HEK293 (cell line): ENCODE measurements around the gene LENEP.
A peak's percentile ranks its signal among the peaks of the same experiment; 100 is the strongest.

Source experiments
- PRDM1 ChIP-seq: fragments of 450-650 bp; formaldehyde crosslinking; IDR thresholded peaks from 2 replicates; pipeline ENCODE4; 2016; ENCODE audit warnings: missing biosample characterization, missing genetic modification characterization
- SCRT2 ChIP-seq: fragments of 450-650 bp; formaldehyde crosslinking; IDR thresholded peaks from 2 replicates; pipeline ENCODE4 v1.5.1; 2016; ENCODE audit warnings: missing biosample characterization, missing genetic modification characterization
- SETDB1 ChIP-seq: IDR thresholded peaks from one replicate; pipeline ENCODE4 v1.6.1; 2017; ENCODE audit warnings: mild to moderate bottlenecking, low read length, moderate library complexity, mixed read lengths; ENCODE audit not compliant: insufficient read length
- SP3 ChIP-seq: fragments of 450-650 bp; formaldehyde crosslinking; IDR thresholded peaks from 2 replicates; pipeline ENCODE4 v1.5.1; 2016; ENCODE audit warnings: missing biosample characterization, missing genetic modification characterization
- WT1 ChIP-seq: fragments of 450-650 bp; formaldehyde crosslinking; IDR thresholded peaks from 2 replicates; pipeline ENCODE4 v1.5.1; 2016; ENCODE audit warnings: missing biosample characterization, missing genetic modification characterization
- ZBTB20 ChIP-seq: fragments of 450-650 bp; formaldehyde crosslinking; IDR thresholded peaks from 2 replicates; pipeline ENCODE4 v1.5.1; 2016; ENCODE audit warnings: missing biosample characterization, missing genetic modification characterization
- ZEB2 ChIP-seq: fragments of 450-650 bp; formaldehyde crosslinking; IDR thresholded peaks from 2 replicates; pipeline ENCODE4 v1.5.1; 2016; ENCODE audit warnings: missing biosample characterization, missing genetic modification characterization
- ZIC2 ChIP-seq: fragments of 450-650 bp; formaldehyde crosslinking; IDR thresholded peaks from 2 replicates; pipeline ENCODE4 v1.5.1; 2016; ENCODE audit warnings: missing biosample characterization, missing genetic modification characterization
- ZNF10 ChIP-seq: fragments of 450-650 bp; formaldehyde crosslinking; IDR thresholded peaks from 2 replicates; pipeline ENCODE4 v1.5.1; 2017; ENCODE audit warnings: missing biosample characterization, missing genetic modification characterization
- ZNF146 ChIP-seq: fragments of 450-650 bp; formaldehyde crosslinking; IDR thresholded peaks from 2 replicates; pipeline ENCODE4 v1.5.1; 2016; ENCODE audit warnings: missing biosample characterization, missing genetic modification characterization
- ZNF16 ChIP-seq: fragments of 450-650 bp; formaldehyde crosslinking; IDR thresholded peaks from 2 replicates; pipeline ENCODE4 v1.5.1; 2016; ENCODE audit warnings: low read depth, missing biosample characterization, missing genetic modification characterization
- ZNF19 ChIP-seq: fragments of 450-650 bp; formaldehyde crosslinking; IDR thresholded peaks from 2 replicates; pipeline ENCODE4; 2016; ENCODE audit warnings: missing biosample characterization, missing genetic modification characterization, low read depth
- ZNF23 ChIP-seq: fragments of 450-650 bp; formaldehyde crosslinking; IDR thresholded peaks from 2 replicates; pipeline ENCODE4 v1.5.1; 2016; ENCODE audit warnings: missing biosample characterization, missing genetic modification characterization, borderline replicate concordance
- ZNF366 ChIP-seq: fragments of 450-650 bp; formaldehyde crosslinking; conservative IDR thresholded peaks from 2 replicates; pipeline ENCODE4 v1.5.1; 2016; ENCODE audit warnings: missing biosample characterization, missing genetic modification characterization
- ZNF423 ChIP-seq: fragments of 450-650 bp; formaldehyde crosslinking; IDR thresholded peaks from 2 replicates; pipeline ENCODE4 v1.5.1; 2016; ENCODE audit warnings: missing biosample characterization, missing genetic modification characterization
- ZNF530 ChIP-seq: fragments of 450-650 bp; formaldehyde crosslinking; IDR thresholded peaks from 2 replicates; pipeline ENCODE4 v1.5.1; 2016; ENCODE audit warnings: low read depth, missing biosample characterization, missing genetic modification characterization
- ZNF585B ChIP-seq: fragments of 450-650 bp; formaldehyde crosslinking; IDR thresholded peaks from 2 replicates; pipeline ENCODE4 v1.5.1; 2016; ENCODE audit warnings: missing biosample characterization, missing genetic modification characterization
- ZNF596 ChIP-seq: fragments of 450-650 bp; IDR thresholded peaks from 2 replicates; pipeline ENCODE4 v1.5.0; 2018; ENCODE audit warnings: missing biosample characterization, mild to moderate bottlenecking, missing genetic modification characterization, moderate library complexity
- ZNF600 ChIP-seq: fragments of 450-650 bp; formaldehyde crosslinking; IDR thresholded peaks from 2 replicates; pipeline ENCODE4 v1.5.1; 2016; ENCODE audit warnings: missing biosample characterization, missing genetic modification characterization
- ZNF624 ChIP-seq: fragments of 450-650 bp; formaldehyde crosslinking; IDR thresholded peaks from 2 replicates; pipeline ENCODE4 v1.5.1; 2017; ENCODE audit warnings: missing biosample characterization, missing genetic modification characterization
- ZNF629 ChIP-seq: fragments of 450-650 bp; formaldehyde crosslinking; IDR thresholded peaks from 2 replicates; pipeline ENCODE4 v1.5.1; 2017; ENCODE audit warnings: missing biosample characterization, missing genetic modification characterization
- ZNF658 ChIP-seq: fragments of 450-650 bp; formaldehyde crosslinking; IDR thresholded peaks from 2 replicates; pipeline ENCODE4; 2016; ENCODE audit warnings: missing biosample characterization, missing genetic modification characterization
- ZNF776 ChIP-seq: fragments of 450-650 bp; formaldehyde crosslinking; IDR thresholded peaks from 2 replicates; pipeline ENCODE4 v1.5.0; 2017; ENCODE audit warnings: missing biosample characterization, missing genetic modification characterization, borderline replicate concordance
- TF ChIP-seq, protein P1 (sequence below): fragments of 450-650 bp; formaldehyde crosslinking; IDR thresholded peaks from 2 replicates; pipeline ENCODE4 v1.5.1; 2016; ENCODE audit warnings: missing biosample characterization, missing genetic modification characterization
- TF ChIP-seq, protein P2 (sequence below): fragments of 450-650 bp; formaldehyde crosslinking; IDR thresholded peaks from 2 replicates; pipeline ENCODE4 v1.5.1; 2016; ENCODE audit warnings: missing biosample characterization, missing genetic modification characterization, low read depth
- TF ChIP-seq, protein P3 (sequence below): fragments of 450-650 bp; formaldehyde crosslinking; conservative IDR thresholded peaks from 2 replicates; pipeline ENCODE4 v1.5.1; 2016; ENCODE audit warnings: low read depth, missing biosample characterization, missing genetic modification characterization
- TF ChIP-seq, protein P4 (sequence below): fragments of 450-650 bp; formaldehyde crosslinking; IDR thresholded peaks from 2 replicates; pipeline ENCODE4 v1.5.1; 2016; ENCODE audit warnings: missing biosample characterization, missing genetic modification characterization
- TF ChIP-seq, protein P5 (sequence below): fragments of 450-650 bp; formaldehyde crosslinking; IDR thresholded peaks from 2 replicates; pipeline ENCODE4 v1.5.1; 2016; ENCODE audit warnings: missing biosample characterization, missing genetic modification characterization

Gene LENEP

DNA sequence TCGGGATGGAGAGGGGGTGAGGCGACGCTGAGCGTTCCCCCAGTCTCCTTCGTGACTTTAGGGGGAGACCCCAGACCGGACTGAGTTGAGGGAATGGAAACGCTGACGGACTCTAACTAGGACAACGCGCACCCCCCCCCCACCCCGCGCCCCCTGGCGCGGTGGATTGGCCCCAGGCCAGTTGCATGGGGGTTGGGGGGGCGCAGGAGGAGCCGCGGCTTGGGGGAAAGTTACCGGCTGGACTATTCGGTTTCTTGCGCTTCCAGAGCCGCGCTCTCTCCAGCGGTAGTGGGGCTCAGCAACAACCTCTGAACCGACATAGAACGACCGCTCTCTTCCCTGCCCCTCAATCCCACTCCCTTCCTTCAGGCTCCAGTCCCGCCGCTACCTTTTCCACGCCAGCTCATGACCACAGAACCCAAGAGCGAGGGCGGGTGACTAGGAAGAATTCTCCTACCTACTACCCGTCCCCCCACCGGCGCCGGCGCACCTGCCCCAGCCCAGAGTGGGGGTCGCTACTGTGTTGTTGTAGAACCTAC is 9.9 kb downstream of the LENEP start (continued):
- TF ChIP-seq, protein P1, sequence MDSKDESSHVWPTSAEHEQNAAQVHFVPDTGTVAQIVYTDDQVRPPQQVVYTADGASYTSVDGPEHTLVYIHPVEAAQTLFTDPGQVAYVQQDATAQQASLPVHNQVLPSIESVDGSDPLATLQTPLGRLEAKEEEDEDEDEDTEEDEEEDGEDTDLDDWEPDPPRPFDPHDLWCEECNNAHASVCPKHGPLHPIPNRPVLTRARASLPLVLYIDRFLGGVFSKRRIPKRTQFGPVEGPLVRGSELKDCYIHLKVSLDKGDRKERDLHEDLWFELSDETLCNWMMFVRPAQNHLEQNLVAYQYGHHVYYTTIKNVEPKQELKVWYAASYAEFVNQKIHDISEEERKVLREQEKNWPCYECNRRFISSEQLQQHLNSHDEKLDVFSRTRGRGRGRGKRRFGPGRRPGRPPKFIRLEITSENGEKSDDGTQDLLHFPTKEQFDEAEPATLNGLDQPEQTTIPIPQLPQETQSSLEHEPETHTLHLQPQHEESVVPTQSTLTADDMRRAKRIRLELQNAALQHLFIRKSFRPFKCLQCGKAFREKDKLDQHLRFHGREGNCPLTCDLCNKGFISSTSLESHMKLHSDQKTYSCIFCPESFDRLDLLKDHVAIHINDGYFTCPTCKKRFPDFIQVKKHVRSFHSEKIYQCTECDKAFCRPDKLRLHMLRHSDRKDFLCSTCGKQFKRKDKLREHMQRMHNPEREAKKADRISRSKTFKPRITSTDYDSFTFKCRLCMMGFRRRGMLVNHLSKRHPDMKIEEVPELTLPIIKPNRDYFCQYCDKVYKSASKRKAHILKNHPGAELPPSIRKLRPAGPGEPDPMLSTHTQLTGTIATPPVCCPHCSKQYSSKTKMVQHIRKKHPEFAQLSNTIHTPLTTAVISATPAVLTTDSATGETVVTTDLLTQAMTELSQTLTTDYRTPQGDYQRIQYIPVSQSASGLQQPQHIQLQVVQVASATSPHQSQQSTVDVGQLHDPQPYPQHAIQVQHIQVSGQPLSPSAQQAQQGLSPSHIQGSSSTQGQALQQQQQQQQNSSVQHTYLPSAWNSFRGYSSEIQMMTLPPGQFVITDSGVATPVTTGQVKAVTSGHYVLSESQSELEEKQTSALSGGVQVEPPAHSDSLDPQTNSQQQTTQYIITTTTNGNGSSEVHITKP (tag by site-specific recombination): peak; percentile 73
- no peak for TF ChIP-seq ZBTB20
- TF ChIP-seq ZNF658 (tag by site-specific recombination): no peak
- 0 out of 2 replicates have a peak, but pooled peaks have one; percentile 2 for TF ChIP-seq ZNF600 (tag by site-specific recombination)
- 0 out of 2 replicates have a peak, but pooled peaks have one; percentile 17 for TF ChIP-seq ZNF596 (tag by site-specific recombination)
- 0 out of 2 replicates have a peak, but pooled peaks have one; percentile 13 for TF ChIP-seq ZNF366 (tag by site-specific recombination)
- TF ChIP-seq, protein P2, sequence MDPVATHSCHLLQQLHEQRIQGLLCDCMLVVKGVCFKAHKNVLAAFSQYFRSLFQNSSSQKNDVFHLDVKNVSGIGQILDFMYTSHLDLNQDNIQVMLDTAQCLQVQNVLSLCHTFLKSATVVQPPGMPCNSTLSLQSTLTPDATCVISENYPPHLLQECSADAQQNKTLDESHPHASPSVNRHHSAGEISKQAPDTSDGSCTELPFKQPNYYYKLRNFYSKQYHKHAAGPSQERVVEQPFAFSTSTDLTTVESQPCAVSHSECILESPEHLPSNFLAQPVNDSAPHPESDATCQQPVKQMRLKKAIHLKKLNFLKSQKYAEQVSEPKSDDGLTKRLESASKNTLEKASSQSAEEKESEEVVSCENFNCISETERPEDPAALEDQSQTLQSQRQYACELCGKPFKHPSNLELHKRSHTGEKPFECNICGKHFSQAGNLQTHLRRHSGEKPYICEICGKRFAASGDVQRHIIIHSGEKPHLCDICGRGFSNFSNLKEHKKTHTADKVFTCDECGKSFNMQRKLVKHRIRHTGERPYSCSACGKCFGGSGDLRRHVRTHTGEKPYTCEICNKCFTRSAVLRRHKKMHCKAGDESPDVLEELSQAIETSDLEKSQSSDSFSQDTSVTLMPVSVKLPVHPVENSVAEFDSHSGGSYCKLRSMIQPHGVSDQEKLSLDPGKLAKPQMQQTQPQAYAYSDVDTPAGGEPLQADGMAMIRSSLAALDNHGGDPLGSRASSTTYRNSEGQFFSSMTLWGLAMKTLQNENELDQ (tag by site-specific recombination): no peak
- TF ChIP-seq ZNF23: no peak
- TF ChIP-seq ZNF629: 0 out of 2 replicates have a peak, but pooled peaks have one; percentile 12
- no peak for TF ChIP-seq SCRT2 (tag by site-specific recombination)
- TF ChIP-seq, protein P3, sequence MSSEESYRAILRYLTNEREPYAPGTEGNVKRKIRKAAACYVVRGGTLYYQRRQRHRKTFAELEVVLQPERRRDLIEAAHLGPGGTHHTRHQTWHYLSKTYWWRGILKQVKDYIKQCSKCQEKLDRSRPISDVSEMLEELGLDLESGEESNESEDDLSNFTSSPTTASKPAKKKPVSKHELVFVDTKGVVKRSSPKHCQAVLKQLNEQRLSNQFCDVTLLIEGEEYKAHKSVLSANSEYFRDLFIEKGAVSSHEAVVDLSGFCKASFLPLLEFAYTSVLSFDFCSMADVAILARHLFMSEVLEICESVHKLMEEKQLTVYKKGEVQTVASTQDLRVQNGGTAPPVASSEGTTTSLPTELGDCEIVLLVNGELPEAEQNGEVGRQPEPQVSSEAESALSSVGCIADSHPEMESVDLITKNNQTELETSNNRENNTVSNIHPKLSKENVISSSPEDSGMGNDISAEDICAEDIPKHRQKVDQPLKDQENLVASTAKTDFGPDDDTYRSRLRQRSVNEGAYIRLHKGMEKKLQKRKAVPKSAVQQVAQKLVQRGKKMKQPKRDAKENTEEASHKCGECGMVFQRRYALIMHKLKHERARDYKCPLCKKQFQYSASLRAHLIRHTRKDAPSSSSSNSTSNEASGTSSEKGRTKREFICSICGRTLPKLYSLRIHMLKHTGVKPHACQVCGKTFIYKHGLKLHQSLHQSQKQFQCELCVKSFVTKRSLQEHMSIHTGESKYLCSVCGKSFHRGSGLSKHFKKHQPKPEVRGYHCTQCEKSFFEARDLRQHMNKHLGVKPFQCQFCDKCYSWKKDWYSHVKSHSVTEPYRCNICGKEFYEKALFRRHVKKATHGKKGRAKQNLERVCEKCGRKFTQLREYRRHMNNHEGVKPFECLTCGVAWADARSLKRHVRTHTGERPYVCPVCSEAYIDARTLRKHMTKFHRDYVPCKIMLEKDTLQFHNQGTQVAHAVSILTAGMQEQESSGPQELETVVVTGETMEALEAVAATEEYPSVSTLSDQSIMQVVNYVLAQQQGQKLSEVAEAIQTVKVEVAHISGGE (tag by site-specific recombination): peak; percentile 94
- TF ChIP-seq ZNF585B (tag by site-specific recombination): no peak
- TF ChIP-seq ZNF423 (tag by site-specific recombination): peak; percentile 70
- no peak for TF ChIP-seq ZNF146 (tag by site-specific recombination)
- TF ChIP-seq ZNF10: no peak
- no peak for TF ChIP-seq ZNF16
- no peak for TF ChIP-seq SP3
- no peak for TF ChIP-seq SETDB1
- no peak for TF ChIP-seq ZNF624 (tag by site-specific recombination)
- TF ChIP-seq WT1: no peak
- TF ChIP-seq ZNF776 (tag by site-specific recombination): no peak
- TF ChIP-seq, protein P4, sequence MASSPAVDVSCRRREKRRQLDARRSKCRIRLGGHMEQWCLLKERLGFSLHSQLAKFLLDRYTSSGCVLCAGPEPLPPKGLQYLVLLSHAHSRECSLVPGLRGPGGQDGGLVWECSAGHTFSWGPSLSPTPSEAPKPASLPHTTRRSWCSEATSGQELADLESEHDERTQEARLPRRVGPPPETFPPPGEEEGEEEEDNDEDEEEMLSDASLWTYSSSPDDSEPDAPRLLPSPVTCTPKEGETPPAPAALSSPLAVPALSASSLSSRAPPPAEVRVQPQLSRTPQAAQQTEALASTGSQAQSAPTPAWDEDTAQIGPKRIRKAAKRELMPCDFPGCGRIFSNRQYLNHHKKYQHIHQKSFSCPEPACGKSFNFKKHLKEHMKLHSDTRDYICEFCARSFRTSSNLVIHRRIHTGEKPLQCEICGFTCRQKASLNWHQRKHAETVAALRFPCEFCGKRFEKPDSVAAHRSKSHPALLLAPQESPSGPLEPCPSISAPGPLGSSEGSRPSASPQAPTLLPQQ (tag by site-specific recombination): 0 out of 2 replicates have a peak, but pooled peaks have one; percentile 32
- TF ChIP-seq, protein P5, sequence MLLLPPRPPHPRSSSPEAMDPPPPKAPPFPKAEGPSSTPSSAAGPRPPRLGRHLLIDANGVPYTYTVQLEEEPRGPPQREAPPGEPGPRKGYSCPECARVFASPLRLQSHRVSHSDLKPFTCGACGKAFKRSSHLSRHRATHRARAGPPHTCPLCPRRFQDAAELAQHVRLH (tag by site-specific recombination): no peak
- TF ChIP-seq ZIC2: no peak
- no peak for TF ChIP-seq ZNF19 (tag by site-specific recombination)
- peak; percentile 37; the same call in 1 of the 2 replicates for TF ChIP-seq ZEB2 (tag by site-specific recombination)
- no peak for TF ChIP-seq PRDM1 (tag by site-specific recombination)
- TF ChIP-seq ZNF530 (tag by site-specific recombination): no peak
